Superior temporal gyrus (tissue), 1 donor: ENCODE results near the gene CNP.
"Not testable (repeated sequence)": the region's sequence is repeated elsewhere in the genome, so short reads cannot be mapped to it uniquely, and the experiment has no call there.

Experiments
- DNase-seq: peaks from one replicate; pipeline ENCODE4 v3.0.0-alpha.2; 2016; ENCODE audit errors: extremely low spot score

The CNP gene

DNA sequence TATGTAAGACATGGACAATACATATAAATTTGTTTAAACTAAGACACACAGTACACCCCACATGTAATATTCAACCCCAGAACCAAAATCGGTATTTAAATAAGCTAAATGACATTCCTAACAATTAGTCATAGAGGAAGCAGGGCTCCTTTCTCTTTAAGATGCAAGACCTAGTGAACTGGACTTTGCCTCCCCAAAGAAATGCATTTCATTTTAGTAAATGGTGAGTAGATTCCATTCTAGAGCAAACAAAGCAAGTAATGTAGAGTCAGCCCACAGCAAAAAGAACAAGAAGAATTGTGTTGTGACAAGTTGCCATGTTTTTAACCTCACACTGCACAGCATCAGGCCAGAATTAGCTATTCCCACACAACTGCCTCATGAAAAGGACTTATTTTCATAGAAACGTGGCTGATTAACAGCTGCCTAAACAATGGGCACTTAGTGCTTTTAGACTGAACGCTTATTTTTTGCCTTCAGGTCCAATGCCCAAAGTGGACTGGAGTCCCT lies 36.3 kb downstream of the CNP start:
- peak; percentile 80 for DNase-seq

DNA sequence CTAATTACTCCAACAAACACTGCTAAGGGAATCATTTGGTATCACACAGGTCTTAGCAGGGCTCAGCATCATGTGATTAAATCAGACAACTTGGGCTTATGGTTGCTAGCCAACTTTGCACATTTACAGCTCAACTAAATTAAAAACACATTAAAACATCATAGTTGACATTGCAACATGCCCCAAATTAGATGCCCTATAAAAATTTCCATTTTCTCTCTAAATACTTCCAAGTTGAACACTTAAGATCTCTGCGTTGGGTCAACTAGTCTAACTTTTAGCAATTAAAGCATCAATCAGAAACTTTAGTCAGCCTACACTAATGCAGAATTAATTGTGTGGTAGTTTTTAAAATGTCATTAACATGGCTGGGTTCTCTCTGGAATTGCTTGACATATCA lies 38.6 kb downstream of the CNP start:
- DNase-seq = peak; percentile 47

GRCh38 chr17:42009170-42009569 lies 42.6 kb downstream of the CNP start:
- peak; percentile 87 for DNase-seq

DNA sequence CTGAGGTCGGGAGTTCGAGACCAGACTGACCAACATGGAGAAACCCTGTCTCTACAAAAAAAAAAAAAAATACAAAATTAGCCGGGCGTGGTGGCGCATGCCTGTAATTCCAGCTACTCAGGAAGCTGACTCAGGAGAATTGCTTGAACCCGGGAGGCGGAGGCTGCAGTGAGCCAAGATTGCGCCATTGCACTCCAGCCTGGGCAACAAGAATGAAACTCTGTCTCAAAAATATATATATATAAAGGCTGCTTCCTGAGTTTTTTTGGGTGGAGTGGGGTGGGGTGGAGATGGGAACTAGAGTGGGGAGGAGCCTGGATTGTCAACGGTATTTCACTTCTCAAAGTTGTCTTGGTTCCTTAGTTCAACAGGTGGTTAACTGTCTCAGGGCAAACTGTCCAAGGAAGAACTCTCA lies 43.7 kb downstream of the CNP start:
- not testable (repeated sequence) for DNase-seq

GRCh38 chr17:42010898-42011516 lies 44.4 kb downstream of the CNP start:
- peak; percentile 45 for DNase-seq

DNA sequence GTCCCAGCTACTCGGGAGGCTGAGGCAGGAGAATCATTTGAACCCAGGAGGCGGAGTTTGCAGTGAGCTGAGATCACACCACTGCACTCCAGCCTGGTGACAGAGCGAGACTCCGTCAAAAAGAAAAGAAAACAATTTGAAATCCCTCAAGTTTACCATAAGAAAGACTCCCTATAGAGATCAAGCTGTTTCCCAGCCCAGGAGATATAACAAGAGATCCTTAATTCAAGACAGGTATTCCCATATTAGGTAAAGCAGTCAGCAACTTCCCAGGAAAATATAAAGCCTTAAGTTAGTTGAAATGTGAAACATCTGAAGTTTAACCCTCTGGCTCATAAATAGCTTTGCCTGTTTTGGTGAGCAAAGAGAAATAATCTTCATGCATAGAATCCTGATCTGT lies 45.8 kb downstream of the CNP start:
- DNase-seq = not testable (repeated sequence)

DNA sequence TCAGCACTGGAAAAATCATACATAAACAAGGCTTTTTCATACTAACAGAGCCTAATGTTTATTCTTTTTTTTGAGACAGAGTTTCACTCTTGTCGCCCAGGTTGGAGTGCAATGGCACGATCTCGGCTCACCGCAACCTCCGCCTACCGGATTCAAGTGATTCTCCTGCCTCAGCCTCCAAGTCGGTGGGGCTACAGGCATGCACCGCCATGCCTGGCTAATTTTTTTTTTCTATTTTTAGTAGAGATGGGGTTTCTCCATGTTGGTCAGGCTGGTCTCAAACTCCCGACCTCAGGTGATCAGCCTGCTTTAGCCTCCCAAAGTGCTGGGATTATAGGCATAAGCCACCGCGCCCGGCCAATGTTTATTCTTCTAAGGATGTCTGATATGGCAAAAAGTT lies 47.1 kb downstream of the CNP start:
- not testable (repeated sequence) for DNase-seq

GRCh38 chr17:42016411-42016831 lies 49.8 kb downstream of the CNP start:
- peak; percentile 28 for DNase-seq

DNA sequence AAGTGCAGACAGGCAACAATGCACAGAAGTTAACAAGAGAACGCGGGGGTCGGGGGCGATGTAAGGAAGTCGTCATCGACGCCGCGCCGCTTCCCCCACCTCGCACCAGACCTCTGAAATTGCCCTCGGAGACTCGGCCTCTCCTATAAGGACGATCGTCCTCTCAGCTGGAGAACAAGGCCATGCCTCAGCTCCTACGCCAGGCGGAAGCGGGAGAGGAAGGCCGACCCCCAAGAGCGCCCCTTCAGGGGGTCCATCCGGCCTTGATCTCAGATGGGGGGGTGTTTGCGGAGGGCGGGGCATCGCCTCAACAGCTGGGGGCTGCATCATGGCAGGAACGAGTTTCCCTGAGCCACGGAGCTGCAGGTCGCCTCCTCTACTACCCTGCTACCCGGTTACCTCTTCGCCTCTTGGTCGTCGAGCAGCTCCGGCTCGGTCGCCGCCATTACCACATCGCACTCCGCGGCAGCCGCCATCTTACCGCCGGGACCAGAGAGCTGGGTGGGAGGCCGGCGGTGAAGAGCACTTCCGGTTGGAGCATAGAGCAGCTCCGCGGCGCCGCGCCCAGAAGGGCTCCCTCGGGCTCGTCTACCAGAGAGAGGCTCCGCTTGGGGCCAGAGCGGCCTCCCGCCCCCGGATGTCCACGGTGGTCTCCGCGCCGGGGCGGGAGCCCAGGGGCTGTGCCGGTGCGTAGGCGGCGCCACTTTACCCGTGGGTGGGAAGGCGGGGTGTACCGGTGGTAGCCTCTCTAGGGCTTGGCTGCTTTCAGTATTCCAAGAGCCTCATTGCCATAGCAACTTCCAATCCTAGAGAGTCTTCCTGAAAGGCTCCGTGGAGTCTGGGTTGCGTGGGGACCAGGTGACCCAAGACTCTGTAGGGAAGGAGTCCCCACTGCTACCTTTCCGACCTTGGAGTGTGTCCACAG lies 50.6 kb downstream of the CNP start, which contains the start of gene DNAJC7:
DNAJC7 (minus strand) TSS at position 499 of the 925 bp plus-strand sequence; CDS start at position 476, 23 bp downstream.
- DNase-seq = peak; percentile 92

- no peak for DNase-seq
These were observed 51.2 kb downstream of the CNP start for GRCh38 chr17:42017866-42018200.

- no peak for DNase-seq
These were observed 51.7 kb downstream of the CNP start for GRCh38 chr17:42018339-42018738.

GRCh38 chr17:42018988-42019387 lies 52.4 kb downstream of the CNP start:
- no peak for DNase-seq

DNA sequence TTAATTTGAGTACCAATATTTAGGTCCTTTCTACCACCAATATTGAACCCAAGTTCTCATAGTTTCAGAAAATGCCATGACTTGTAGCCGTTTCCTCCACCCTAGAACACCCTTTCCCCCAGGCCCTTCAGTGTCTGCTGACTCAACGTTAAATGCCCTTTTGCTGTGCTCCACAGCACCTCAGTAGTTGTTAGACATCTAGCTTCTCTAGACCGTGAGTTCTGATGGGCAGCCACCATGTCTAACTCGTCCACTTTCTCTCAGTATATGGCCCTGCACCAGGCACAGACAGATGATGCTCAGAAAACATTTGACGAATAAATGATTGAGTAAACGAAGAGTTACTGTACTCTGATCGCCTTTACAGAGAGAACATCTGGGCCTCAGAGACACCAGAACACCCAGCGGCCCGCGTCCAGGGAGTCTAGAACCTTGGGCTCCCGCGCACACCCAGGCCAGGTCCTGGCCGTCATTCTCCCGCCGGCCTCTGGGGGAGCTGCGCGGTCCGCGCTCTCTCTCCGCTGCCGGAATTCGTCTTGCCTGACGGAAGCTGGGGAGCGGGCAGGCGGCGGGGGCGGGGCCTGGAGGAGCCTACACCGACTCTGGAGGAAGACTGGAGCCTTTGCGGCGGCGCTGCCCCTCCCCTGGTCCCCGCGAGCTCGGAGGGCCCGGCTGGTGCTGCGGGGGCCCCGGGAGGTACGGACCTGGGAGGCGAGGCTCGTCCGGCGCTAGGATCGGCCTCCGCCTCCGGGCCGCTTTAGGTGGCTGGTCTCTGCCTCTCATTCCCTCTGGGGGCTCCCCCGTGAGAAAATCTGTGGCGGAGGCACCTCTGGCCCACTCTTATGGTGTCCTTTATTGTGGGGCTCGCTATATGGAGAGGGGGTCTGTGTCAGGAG lies 53.2 kb downstream of the CNP start, which contains the start of gene NKIRAS2:
NKIRAS2 (plus strand) TSS at position 582 of the 896 bp plus-strand sequence. CDS start 1,488 bp downstream, outside the sequence.
- DNase-seq = peak; percentile 80

DNA sequence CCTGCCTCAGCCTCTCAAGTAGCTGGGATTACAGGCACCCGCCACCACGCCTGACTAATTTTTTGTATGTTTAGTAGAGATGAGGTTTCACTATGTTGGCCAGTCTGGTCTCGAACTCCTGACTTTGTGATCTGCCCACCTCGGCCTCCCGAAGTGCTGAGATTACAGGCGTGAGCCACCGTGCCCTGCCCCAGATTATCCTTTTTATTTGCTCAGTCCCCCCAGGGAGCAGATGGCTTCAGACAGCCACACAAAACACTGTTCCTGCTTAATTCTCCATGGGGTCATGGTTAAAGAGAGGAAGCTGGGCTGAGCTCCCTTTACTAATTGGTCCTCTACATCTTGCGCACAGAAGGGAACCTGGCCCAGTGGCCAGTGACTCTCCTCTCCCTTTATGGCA lies 54.2 kb downstream of the CNP start:
- not testable (repeated sequence) for DNase-seq

- no peak for DNase-seq
These were observed 57.1 kb downstream of the CNP start for GRCh38 chr17:42023524-42024349.

GRCh38 chr17:42025191-42025579 lies 58.6 kb downstream of the CNP start:
- no peak for DNase-seq

- DNase-seq = no peak
These were observed 59.3 kb downstream of the CNP start for GRCh38 chr17:42025936-42026335.

DNA sequence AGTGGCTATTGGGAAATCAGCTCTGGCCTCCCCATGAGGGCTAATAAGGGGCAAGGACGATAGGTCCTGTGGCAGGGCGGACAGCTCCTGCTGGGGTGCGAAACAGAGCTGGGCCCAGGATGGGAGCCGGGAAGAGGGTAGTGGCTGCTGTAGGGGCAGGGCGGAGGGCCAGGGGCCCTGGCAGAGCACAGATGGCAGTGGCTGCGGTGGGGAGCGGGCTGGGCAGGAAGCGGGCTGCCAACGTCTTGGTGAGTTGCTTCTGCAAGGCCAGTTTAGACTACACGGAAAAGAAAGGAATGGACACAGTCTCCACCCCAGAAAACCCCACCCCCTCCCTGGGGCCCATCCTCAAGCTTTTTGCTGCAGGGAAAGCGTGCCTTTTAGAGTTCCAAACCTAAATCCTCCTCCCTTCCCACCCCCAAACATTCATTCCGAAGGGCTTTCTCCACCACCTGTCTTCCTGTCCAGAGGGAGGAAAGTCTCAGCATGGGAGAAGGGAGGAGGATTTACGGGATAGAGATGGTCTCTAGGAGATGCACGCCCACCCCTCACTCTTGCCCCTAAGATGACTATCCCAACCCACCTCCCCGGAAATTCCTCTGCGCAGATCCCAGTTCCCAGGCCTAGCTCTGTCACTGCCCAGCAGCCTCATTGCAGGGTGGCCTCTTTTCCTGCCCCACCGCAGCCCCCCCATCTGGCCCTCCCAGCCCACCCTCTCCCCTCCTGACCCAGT lies 60.4 kb downstream of the CNP start:
- no peak for DNase-seq
